Urothelium cell line (cell line): ENCODE data around the gene TAF11.
"Not testable (repeated sequence)": the region's sequence is repeated elsewhere in the genome, so short reads cannot be mapped to it uniquely, and the experiment has no call there.

Experiments
- DNase-seq: peaks from one replicate; pipeline ENCODE4 v3.0.0; 2011; ENCODE audit warnings: low spot score, mixed read lengths
- FAIRE-seq: peaks from 2 replicates; lab custom pipeline; 2011; peaks lifted over from hg19 to GRCh38; lab: Jason Lieb, UNC

TAF11 gene

GRCh38 chr6:34871853-34872252 lies 16.0 kb downstream of the TAF11 start:
- FAIRE-seq (no peak), DNase-seq (no peak)

DNA sequence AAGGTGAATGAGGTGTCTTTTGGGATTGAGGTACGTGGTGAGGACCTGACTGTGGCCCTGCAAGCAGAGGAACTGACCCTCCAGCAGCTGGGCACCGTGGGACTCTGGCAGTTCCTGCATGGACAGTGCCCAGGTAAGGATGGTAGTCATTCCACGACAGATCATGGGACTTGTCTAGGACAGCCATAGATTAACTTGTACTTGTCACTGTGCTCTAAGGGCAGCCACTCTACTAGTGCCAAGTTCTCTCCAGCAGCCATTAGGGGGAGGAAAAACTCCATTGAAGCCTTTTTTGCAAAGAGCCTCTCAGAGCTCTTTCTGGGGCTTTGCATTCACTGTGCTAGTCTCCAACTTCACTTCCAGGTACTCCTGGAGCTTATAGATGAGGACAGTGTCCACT lies 20.4 kb downstream of the TAF11 start:
- no peak for FAIRE-seq
- DNase-seq = no peak

- FAIRE-seq = no peak
Measured at GRCh38 chr6:34866509-34866908, 21.3 kb downstream of the TAF11 start.

GRCh38 chr6:34865107-34865506 lies 22.7 kb downstream of the TAF11 start:
- FAIRE-seq (no peak), DNase-seq (no peak)

More at GRCh38 chr6:34866509-34866908, 21.3 kb downstream of the TAF11 start:
- no peak for DNase-seq

- FAIRE-seq = no peak
Measured at GRCh38 chr6:34864007-34864406, 23.8 kb downstream of the TAF11 start.

GRCh38 chr6:34860776-34861175 lies 27.1 kb downstream of the TAF11 start:
- no peak for FAIRE-seq

More at GRCh38 chr6:34864007-34864406, 23.8 kb downstream of the TAF11 start:
- DNase-seq = no peak

DNA sequence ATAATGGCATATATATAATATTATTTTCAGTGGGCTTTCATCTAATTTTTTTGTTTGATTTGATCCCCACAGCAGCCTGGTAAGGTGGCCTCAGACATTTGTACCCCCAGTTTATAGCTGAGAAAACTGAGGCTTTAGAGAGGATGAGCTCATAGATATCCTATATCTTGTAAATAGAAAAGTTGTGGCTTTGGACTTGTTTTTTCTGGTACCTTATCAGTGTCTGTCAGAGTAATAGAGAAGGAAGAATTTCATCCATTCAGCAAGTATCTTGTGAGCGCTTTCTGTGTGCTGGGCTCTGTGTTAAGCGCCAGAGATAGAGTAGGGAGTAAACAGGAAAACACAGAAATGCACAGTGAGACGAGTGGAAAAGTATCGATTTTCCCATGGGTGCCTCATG lies 27.9 kb downstream of the TAF11 start:
- FAIRE-seq (no peak), DNase-seq (no peak)

More at GRCh38 chr6:34860776-34861175, 27.1 kb downstream of the TAF11 start:
- DNase-seq = no peak

DNA sequence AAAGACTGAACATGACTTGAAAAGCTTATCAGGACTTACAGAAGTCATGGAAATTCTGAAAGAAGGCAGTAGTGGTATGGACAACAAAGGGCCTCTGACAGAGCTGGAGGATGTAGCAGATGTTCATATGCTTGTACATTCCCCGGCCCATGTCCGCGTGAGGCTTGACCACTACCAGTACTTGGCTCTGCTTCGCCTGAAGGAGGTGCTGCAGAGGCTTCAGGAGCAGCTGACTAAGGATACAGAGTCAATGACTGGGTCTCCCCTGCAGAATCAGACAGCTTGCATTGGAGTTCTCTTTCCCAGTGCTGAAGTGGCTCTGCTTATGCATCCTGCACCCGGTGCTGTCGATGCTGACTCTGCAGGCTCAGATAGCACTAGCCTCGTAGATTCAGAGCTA lies 29.2 kb downstream of the TAF11 start:
- no peak for FAIRE-seq
- DNase-seq = no peak

DNA sequence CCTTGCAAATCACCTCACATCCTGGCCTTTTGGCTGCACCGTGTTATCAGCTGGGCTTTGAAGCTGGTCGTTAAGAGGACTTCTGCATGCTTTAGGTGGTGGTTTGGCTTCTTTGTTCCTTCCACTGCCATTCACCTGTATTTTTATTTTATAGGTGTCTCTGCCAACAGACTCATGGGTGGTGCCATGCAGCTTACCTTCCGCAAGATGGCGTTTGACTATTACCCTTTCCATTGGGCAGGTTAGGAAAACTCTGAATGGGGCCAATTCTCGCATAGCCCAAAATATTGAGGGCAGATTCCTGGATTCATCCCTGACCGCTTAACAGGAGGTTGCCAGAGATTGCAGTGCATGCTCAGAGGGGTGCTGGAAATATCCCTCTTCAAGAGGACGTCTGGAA lies 32.4 kb downstream of the TAF11 start:
- FAIRE-seq (no peak), DNase-seq (no peak)

DNA sequence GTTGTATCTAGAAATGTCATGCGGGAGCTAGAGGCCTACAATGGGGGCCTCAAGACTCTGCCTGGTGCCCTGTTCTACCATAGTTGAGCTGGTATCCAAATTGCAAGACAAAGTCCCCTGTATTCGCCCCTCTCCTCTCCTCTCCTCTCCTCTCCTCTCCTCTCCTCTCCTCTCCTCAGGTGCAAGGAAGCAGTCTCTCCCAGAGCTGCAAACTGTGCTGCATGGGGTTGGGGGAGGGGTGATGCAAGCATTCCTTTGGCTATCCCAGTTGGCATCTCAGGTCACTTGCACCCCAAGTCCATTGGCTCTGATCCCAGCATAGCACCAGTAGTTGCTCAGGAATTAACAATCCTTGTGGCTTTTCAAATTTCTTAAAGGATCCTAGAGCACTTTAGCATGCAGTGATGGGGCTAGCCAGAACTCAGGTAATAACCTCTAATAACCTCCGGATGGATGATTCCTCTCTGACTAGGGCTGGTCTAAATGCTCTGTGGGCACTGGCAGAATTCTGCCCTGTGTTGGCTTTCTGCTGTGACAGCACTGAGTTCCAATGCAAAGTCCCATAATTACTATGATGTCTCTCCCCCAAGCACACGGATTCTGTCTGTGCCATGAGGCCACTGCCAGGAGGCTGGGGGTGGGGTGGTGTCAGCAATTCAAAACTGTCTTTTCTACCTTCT lies 35.3 kb downstream of the TAF11 start:
- FAIRE-seq = no peak
- DNase-seq = no peak

GRCh38 chr6:34851361-34851760 lies 36.5 kb downstream of the TAF11 start:
- FAIRE-seq (no peak), DNase-seq (no peak)

GRCh38 chr6:34849066-34849465 lies 38.8 kb downstream of the TAF11 start:
- FAIRE-seq, DNase-seq: not testable (repeated sequence)

DNA sequence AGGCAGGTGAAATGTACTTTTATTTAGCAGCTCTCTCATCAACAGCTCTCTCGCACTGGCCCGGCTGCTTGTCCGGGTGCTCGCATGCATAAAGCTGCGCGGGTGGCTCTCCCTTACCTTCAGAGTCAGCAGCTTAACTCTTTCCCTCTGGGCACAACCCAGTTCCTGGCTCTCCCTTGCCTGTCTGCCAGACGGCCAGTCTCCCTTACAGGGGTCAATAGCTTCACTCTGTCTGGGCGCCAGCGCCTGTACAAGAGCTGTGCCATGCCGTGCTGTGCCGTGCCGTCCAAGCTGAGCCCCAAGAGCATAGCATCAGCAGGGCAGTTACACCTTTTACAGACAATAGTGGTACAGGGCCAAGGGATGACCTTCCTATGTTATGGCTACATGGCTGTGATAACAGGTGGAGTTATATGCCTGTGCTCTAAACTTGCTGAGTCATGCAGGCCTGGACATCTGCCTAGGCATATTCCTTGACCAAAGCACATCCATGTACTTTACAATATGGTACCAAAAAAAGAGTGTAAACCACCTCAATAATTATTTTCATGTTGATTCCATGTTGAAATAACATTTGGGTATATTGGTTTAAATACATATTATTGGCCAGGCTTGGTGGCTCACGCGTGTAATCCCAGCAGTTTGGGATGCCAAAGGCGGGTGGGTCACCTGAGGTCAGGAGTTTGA lies 48.0 kb downstream of the TAF11 start:
- DNase-seq = no peak
- no peak for FAIRE-seq

GRCh38 chr6:34837528-34837927 lies 50.3 kb downstream of the TAF11 start:
- no peak for DNase-seq
- no peak for FAIRE-seq

DNA sequence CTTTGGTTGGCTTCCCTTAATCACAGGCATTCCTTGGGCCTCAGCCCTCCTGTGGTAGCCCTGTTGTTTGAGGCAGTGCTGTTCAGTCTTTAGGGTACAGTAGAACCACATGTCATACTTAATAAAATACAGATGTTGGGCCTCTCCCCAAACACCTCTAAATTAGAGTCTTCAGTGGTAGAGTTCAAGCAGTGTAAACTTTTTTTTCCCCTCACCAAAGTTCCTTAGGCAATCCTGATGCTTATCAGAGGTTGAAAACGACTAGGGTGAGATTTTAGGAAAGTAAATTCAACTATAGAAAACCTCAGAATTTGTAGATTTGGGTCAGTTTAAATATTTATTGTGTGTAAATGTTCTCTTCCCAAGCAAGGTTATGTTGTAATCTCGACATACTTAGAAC lies 51.4 kb downstream of the TAF11 start:
- FAIRE-seq (no peak), DNase-seq (no peak)

GRCh38 chr6:34836008-34836407 lies 51.8 kb downstream of the TAF11 start:
- FAIRE-seq = no peak
- no peak for DNase-seq

GRCh38 chr6:34834789-34835518 lies 52.9 kb downstream of the TAF11 start:
- FAIRE-seq (no peak), DNase-seq (no peak)

DNA sequence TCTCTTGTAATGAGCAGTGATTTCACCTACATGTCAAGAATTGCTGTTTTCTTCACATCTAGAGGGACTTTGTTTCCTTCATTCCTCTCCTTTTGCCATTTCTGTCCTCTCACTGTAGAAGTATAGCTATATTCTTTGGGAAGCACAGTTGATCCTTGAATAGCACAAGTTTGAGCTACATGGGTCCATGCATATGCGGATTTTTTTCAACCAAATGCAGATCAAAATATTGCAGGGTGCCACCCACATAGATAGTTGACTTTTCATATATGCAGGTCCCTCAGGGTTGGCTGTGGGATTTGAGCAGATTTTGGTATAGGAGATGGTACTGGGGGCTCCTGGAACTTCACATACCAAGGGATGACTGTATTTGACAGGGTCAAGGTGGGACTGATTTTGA lies 54.9 kb downstream of the TAF11 start:
- FAIRE-seq = no peak
- no peak for DNase-seq

DNA sequence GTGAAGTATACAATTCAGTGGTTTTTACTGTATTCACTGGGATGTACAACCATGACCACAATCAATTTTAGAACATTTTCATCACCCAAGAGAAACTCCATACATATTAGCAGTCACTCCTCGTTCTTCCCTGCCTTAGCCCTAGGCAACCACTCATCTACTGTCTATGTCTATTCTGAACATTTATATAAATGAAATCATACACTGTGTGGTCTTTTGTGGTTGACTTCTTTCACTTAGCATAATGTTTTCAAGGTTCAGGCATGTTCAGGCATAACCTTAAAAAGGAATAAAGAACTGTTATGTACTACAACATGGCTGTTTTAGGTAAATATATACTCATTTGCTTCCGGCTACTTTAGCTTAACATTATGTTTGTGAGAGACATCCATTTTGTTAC lies 58.7 kb downstream of the TAF11 start:
- no peak for FAIRE-seq

More for the DNA sequence above, 58.7 kb downstream of the TAF11 start:
- DNase-seq = no peak
